Hepatocyte (in vitro differentiated cells): ENCODE data around the gene PRRG3. TPM values are rescaled to one million over a fixed set of nuclear protein-coding genes. Genes with fewer than 3 reads are reported as not detected.

ENCODE experiments used
- DNase-seq: peaks from one replicate; pipeline ENCODE4 v3.0.0-alpha.2; 2016; ENCODE audit warnings: low spot score
- H2AFZ ChIP-seq: fragments of 200-600 bp; sonication (generic); 2 replicates; pipeline ENCODE4 v1.6.0; 2016; ENCODE audit warnings: antibody characterized with exemption, mild to moderate bottlenecking
- H3K27ac ChIP-seq: fragments of 200-600 bp; sonication (generic); 2 replicates; pipeline ENCODE4 v1.5.1; 2016; ENCODE audit warnings: mild to moderate bottlenecking
- H3K27me3 ChIP-seq: fragments of 200-600 bp; sonication (generic); 2 replicates; pipeline ENCODE4 v1.6.1; 2016
- H3K36me3 ChIP-seq: fragments of 200-600 bp; sonication (generic); replicated peaks from 2 replicates; pipeline ENCODE4 v1.5.1; 2016; ENCODE audit warnings: low read depth; ENCODE audit not compliant: insufficient read depth
- H3K4me1 ChIP-seq: fragments of 200-600 bp; sonication (generic); 2 replicates; pipeline ENCODE4 v1.5.1; 2016; ENCODE audit warnings: mild to moderate bottlenecking, moderate library complexity; ENCODE audit not compliant: insufficient read depth
- H3K4me2 ChIP-seq: fragments of 200-600 bp; sonication (generic); 2 replicates; pipeline ENCODE4 v1.6.0; 2016
- H3K4me3 ChIP-seq: fragments of 200-600 bp; sonication (generic); 2 replicates; pipeline ENCODE4 v1.5.1; 2016; ENCODE audit warnings: mild to moderate bottlenecking
- H3K79me2 ChIP-seq: fragments of 200-600 bp; sonication (generic); 2 replicates; pipeline ENCODE4 v1.6.0; 2017; ENCODE audit warnings: mild to moderate bottlenecking
- H3K9me2 ChIP-seq: fragments of 200-600 bp; sonication (generic); replicated peaks from 2 replicates; pipeline ENCODE4 v1.6.0; 2017; ENCODE audit warnings: mild to moderate bottlenecking; ENCODE audit not compliant: insufficient read depth
- H3K9me3 ChIP-seq: fragments of 200-600 bp; sonication (generic); 2 replicates; pipeline ENCODE4 v1.5.1; 2016; ENCODE audit warnings: low read depth, mild to moderate bottlenecking
- H4K20me1 ChIP-seq: fragments of 200-600 bp; sonication (generic); 2 replicates; pipeline ENCODE4 v1.6.0; 2016; ENCODE audit warnings: mild to moderate bottlenecking; ENCODE audit not compliant: insufficient read depth, poor library complexity, severe bottlenecking
- CTCF ChIP-seq: fragments of 200-600 bp; sonication (generic); IDR thresholded peaks from 2 replicates; pipeline ENCODE4 v1.5.1; 2016; ENCODE audit warnings: antibody characterized with exemption, mild to moderate bottlenecking; ENCODE audit not compliant: poor library complexity
- EZH2 ChIP-seq: fragments of 200-600 bp; sonication (generic); IDR thresholded peaks from 2 replicates; pipeline ENCODE4 v1.6.1; 2016; ENCODE audit warnings: antibody characterized with exemption, mild to moderate bottlenecking, borderline replicate concordance
- EZH2phosphoT487 ChIP-seq: fragments of 200-600 bp; sonication (generic); IDR thresholded peaks from one replicate; pipeline ENCODE4 v1.6.1; 2018; ENCODE audit warnings: antibody characterized with exemption, mild to moderate bottlenecking, low read depth, moderate library complexity; ENCODE audit not compliant: unreplicated experiment, severe bottlenecking
- WGBS: methylation state at CpG from one replicate; pipeline ENCODE4 v1.1.6; 2016; ENCODE audit warnings: low lambda C conversion rate; ENCODE audit errors: missing lambda C conversion rate; 5-methylcytosine and 5-hydroxymethylcytosine counted together
- polyA plus RNA-seq: library from polyadenylated mRNA; unstranded; fragments of >200 nt; fragmentation: Nextera tagmentation; extraction: Ambion mirVana; gene quantifications from 2 replicates; pipeline ENCODE4 v1.2.1, GENCODE V29; 2016
- total RNA-seq: library from RNA; depleted of rRNA; stranded (reverse); fragments of >200 nt; gene quantifications from 2 replicates; pipeline ENCODE4 v1.2.3, GENCODE V29; 2014

Gene PRRG3
- total and polyA plus RNA-seq, 2 experiments from 2014 or later = 0.17 to 0.22 TPM

GRCh38 chrX:151701071-151701470, 5.8 kb downstream of the PRRG3 start:
- H3K27me3 ChIP-seq = no peaks in the 10 kb centered on the region
- 99% methylated on average over 4 of the region's 4 CpGs for WGBS

GRCh38 chrX:151701531-151701930, 6.3 kb downstream of the PRRG3 start:
- no peak overlapping the region for H3K4me3 ChIP-seq
- H3K4me2 ChIP-seq = no peak overlapping the region
- H3K4me1 ChIP-seq = no peaks in the 10 kb centered on the region
- H3K36me3 ChIP-seq = no peaks in the 10 kb centered on the region
- H4K20me1 ChIP-seq = no peaks in the 10 kb centered on the region
- TF ChIP-seq EZH2phosphoT487 (no peak), CTCF (no peak), EZH2 (no peak)
- no peak for DNase-seq
- H3K27ac ChIP-seq = no peak overlapping the region
- H3K27me3 ChIP-seq = no peaks in the 10 kb centered on the region
- 74% methylated on average over 7 of the region's 7 CpGs for WGBS
- H2AFZ ChIP-seq = no peak overlapping the region
- H3K9me2 ChIP-seq = no peaks in the 10 kb centered on the region
- no peaks in the 10 kb centered on the region for H3K9me3 ChIP-seq
- no peaks in the 10 kb centered on the region for H3K79me2 ChIP-seq

More at GRCh38 chrX:151701071-151701470, 5.8 kb downstream of the PRRG3 start:
- TF ChIP-seq EZH2phosphoT487 (no peak), EZH2 (no peak), CTCF (no peak)
- no peaks in the 10 kb centered on the region for H3K9me2 ChIP-seq
- no peak overlapping the region for H3K4me2 ChIP-seq
- DNase-seq = no peak
- H4K20me1 ChIP-seq = no peaks in the 10 kb centered on the region
- no peaks in the 10 kb centered on the region for H3K79me2 ChIP-seq
- H3K4me3 ChIP-seq = no peak overlapping the region
- H3K9me3 ChIP-seq = no peaks in the 10 kb centered on the region
- H2AFZ ChIP-seq = no peak overlapping the region
- no peaks in the 10 kb centered on the region for H3K4me1 ChIP-seq
- H3K27ac ChIP-seq = no peak overlapping the region
- H3K36me3 ChIP-seq = no peaks in the 10 kb centered on the region

GRCh38 chrX:151702026-151702714, 6.9 kb downstream of the PRRG3 start:
- Histone ChIP-seq H4K20me1 (no peaks in the 10 kb centered on the region), H3K9me2 (no peaks in the 10 kb centered on the region), H3K79me2 (no peaks in the 10 kb centered on the region), H3K4me2 (no peak overlapping the region), H3K4me1 (no peaks in the 10 kb centered on the region), H3K9me3 (no peaks in the 10 kb centered on the region), H3K27ac (no peak overlapping the region), H2AFZ (no peak overlapping the region), H3K4me3 (no peak overlapping the region), H3K27me3 (no peaks in the 10 kb centered on the region), H3K36me3 (no peaks in the 10 kb centered on the region)
- WGBS = 76% methylated on average over 8 of the region's 9 CpGs
- no peak for DNase-seq
- TF ChIP-seq EZH2 = no peak

GRCh38 chrX:151702741-151703340, 7.6 kb downstream of the PRRG3 start:
- H2AFZ ChIP-seq = no peak overlapping the region
- H3K27ac ChIP-seq = no peak overlapping the region
- H3K4me2 ChIP-seq = no peak overlapping the region
- 50% methylated on average over 7 of the region's 7 CpGs for WGBS
- no peaks in the 10 kb centered on the region for H4K20me1 ChIP-seq
- no peaks in the 10 kb centered on the region for H3K9me3 ChIP-seq
- DNase-seq = no peak
- H3K27me3 ChIP-seq = no peaks in the 10 kb centered on the region
- no peaks in the 10 kb centered on the region for H3K9me2 ChIP-seq
- TF ChIP-seq CTCF = no peak
- TF ChIP-seq EZH2phosphoT487 = no peak
- TF ChIP-seq EZH2 = no peak
- no peak overlapping the region for H3K4me3 ChIP-seq
- H3K79me2 ChIP-seq = no peaks in the 10 kb centered on the region
- no peaks in the 10 kb centered on the region for H3K4me1 ChIP-seq
- no peaks in the 10 kb centered on the region for H3K36me3 ChIP-seq
